Hippocampal formation (tissue), 2 donors: ENCODE measurements around the gene LRRC47.
A peak's percentile ranks its signal among the peaks of the same experiment; 100 is the strongest.
"Not testable (repeated sequence)": the region's sequence is repeated elsewhere in the genome, so short reads cannot be mapped to it uniquely, and the experiment has no call there.

ENCODE experiments used
- DNase-seq, 2 donors: peaks; one replicate each; lab custom pipeline; 2025; lab: John Stamatoyannopoulos, UW

Gene LRRC47

GRCh38 chr1:3772027-3772714 lies 24.1 kb downstream of the LRRC47 start:
- peak in 1 of 2 donors; percentile 80 for DNase-seq

GRCh38 chr1:3771108-3772026 lies 24.9 kb downstream of the LRRC47 start:
- DNase-seq, result no peak

GRCh38 chr1:3770047-3770765 lies 26.1 kb downstream of the LRRC47 start:
- DNase-seq, result no peak

DNA sequence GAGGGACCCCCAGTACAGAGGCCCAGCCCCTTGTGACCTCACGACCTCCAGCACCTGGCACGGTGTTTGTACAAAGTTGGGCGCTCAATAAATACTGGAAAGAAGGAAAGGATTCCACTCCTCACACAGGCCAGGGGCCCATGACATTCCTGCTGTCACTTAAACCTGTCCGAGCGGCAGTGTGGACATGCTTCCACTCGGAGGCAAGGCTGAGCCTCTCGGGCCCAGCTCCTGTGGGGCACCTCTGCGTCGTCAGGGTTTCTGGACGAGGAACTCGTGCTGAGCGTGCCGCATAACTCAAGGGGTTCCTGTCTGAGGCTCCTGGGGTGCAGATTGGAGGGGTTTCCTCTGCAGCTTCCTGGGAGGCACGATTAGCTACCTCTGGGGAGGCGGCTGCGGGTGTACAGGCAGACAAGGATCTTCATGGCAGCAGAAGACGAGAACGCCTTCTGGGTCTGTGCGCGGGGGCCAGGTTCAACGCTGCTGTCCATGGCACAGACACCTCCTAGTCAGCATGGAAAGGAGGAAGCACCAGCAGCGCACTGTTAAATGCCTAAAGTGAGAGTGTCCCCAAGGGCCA lies 27.4 kb downstream of the LRRC47 start:
- DNase-seq, result no peak

- DNase-seq, result no peak
Measured at GRCh38 chr1:3767328-3767925, 28.9 kb downstream of the LRRC47 start.

DNA sequence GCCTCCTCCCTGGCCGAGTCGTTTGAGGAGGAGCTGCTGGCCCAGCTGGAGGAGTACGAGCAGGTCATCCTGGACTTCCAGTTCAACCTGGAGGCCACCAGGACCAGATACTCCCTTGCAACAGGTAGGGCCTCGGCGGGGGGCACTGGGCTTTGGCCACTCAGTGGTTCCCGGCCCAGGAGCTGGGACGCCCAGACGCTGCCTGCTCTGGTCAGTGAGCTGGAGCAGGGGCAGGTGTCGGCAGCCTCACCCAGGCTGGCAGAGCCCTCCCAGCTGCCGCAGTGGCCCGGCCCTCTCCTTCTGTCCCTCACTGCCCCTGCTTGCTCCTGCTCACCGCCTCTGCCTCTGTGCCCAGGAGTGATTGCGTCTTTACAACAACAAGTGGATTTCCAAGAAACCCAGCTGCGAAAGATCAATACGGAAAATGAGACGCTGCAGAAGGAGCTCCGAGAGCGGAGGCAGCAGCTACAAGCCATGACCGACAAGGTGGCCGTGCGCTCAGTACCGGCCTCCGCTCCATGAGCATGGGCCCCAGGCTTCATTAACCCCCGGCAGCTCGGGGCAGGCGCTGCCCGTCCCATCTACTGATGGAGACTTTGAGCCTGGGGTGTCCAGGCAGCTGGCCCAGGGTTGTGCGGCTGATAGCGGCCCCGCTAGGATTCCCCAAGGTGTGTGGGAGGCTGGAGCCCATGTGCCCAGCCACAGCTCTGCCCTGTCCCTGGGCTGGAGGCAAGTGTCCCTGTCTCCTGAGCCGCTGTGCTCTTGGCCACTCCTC lies 32.8 kb downstream of the LRRC47 start:
- no peak for DNase-seq

DNA sequence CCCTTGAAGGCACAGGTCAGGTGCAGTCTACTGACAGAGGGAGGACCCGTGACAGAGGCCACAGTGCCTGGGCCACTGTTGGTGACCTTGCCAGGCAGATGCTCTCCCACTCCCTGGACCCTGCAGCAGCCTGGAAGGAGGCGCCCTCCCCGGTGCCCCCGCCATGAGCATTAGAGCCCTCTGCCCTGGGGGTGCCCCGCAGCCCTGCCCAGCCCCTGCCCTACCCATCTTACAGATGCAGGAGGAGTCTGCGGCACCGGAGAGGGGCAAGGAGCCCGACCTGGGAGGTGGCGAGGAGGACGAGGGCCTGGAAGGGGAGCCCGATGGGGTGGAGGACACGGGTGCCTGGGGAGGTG lies 33.4 kb downstream of the LRRC47 start:
- DNase-seq, result no peak

DNA sequence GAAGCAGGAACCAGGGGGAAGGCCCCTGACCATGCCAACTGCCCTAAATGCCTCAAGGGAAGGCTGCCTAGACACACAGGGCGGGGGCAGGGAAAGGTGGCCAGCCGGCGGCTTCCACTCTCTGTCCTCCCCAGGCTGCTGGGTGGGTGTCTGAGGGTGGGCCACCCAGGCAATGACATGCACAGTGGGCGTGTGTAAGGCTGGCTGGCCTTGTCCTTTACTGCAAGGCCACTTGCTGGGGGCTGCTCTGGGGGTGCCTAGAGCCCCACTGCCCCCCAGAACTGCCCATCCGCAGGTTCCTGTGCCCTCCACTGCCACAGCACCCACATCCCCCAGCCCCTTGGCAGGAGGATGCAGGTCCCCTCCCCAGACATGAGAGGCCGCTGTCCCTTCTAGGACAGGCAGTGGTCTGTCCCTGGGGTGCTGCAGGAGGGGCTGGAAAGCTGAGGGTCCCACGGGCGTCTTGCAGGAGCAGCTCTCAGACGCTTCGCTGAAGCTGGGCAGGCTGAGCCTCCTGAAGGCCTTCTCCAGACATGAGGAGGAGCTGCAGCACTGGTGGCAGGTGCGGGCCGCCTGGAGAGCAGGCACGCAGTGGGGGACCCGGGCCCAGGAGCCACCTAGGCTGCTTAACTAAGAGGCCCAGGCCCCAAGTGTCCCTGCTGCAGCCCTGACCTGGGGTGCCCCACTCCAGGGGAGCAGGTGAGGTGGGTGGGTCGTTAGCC lies 34.0 kb downstream of the LRRC47 start:
- no peak for DNase-seq

DNA sequence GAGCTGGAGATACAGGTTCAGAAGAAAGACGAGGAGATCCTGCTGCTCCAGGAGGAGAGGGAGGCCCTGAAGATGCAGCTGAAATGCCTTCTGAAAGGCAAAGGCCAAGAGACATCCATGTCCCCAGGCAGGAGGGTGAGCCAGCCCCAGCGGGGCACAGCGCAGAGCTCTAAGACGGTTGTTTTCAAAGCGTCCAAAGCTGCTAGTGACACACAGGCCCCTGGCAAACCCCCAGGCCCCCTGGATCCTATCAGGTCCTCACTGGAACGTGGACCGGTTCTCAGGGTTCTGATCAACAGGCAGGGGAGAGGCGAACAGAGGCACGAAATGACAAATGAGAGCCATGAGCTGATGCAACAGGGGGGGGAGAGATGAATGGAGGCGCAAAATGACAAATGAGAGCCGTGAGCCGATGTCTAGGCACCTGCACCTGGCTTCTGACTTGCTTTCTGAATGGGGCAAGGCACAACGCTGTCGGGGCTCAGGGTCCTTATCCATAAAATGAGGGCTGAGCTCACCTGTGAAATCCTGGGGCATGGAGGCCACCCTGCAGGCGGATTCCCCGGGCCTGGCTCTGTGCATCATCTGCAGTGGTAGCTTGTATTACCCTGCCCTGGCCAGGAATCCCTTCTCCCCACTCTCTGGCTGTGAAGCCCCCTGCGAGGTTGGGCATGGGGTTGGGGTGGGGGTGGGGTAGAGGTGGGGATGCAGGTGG lies 34.8 kb downstream of the LRRC47 start:
- no peak for DNase-seq

DNA sequence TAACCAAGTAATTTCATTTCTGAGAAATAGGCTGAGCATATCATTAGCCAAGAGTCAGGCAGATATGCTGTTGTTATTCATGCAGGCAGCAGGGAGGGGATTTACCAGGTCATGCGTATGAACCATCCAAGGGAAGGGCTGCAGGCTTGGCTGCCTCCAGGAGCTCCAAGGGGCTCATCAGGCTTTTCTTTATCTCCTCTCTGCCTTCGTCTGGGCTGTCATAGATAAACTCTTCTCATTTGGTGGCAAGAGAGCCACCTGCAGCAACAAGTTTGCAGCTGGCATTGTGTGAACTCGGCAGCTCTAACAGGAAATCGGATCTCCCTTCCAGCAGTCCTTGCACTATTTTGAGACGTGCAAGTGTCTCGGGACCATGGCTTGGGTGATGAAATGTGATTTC lies 36.5 kb downstream of the LRRC47 start:
- DNase-seq, result no peak

DNA sequence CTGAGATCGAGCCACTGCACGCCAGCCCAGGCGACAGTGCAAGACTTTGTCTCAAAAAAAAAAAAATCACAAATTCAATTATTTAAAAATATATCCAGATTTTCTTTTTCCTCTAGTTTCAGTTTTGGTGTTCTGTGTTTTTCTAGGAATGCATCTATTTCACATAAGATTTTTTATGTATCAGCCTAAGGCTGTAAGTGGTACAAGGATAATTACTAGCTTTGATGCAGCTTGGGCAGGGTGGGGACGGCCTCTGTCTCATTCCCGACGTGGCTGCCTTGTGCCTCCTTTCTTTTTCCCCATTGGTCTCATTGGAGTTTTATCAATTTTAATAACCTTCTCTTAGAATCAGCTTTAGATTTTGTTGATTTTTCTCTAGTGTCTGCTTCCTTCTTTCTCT lies 37.1 kb downstream of the LRRC47 start:
- no peak for DNase-seq

- DNase-seq, result no peak
Measured at GRCh38 chr1:3756394-3756793, 39.9 kb downstream of the LRRC47 start.

- DNase-seq, result no peak
Measured at GRCh38 chr1:3753656-3754454, 42.4 kb downstream of the LRRC47 start.

GRCh38 chr1:3752400-3752945 lies 43.8 kb downstream of the LRRC47 start, which contains the start of gene CCDC27:
CCDC27 (plus strand) TSS chr1:3752450; CDS start chr1:3752482, 32 bp downstream.
- no peak for DNase-seq

DNA sequence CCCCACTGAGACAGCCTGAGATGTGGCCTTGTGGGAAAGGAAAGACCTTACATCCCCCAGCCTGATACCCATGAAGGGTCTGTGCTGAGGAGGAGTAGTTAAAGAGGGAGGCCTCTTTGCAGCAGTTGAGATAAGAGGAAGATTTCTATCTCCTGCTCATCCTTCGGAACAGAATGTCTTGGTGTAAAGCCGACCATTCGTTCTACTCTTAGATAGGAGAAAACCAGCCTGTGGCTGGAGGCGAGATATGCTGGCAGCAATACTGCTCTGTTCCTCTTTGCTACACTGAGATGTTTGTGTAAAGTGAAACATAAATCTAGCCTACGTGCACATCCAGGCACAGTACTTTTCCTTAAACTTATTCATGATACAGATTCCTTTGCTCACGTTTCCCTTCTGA lies 45.6 kb downstream of the LRRC47 start:
- no peak for DNase-seq

DNA sequence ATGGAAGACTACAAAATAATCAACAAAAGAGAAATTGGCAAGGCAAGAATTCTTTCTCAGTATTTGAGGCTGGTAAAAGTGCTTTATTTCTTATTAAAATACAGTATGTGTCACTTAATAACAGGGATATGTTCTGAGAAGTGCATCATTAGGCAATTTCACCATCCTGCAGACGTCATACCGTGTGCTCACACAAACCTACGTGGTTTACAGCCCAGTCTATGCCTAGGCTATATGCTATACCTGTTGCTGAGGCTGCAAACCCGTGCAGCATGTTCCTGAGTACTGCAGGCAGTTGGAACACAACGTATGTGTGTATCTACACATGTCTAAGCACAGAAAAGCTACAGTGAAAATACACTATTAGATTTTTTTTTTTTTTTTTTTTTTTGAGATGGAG lies 46.8 kb downstream of the LRRC47 start:
- no peak for DNase-seq

- DNase-seq, result not testable (repeated sequence)
Measured at GRCh38 chr1:3748316-3748900, 47.9 kb downstream of the LRRC47 start.

GRCh38 chr1:3747903-3748302 lies 48.4 kb downstream of the LRRC47 start:
- DNase-seq, result no peak
